Inflammatory macrophage treated with lipopolysaccharide for 1 hour (primary cell): ENCODE results near the gene COL4A1.
"Not testable (repeated sequence)": the region's sequence is repeated elsewhere in the genome, so short reads cannot be mapped to it uniquely, and the experiment has no call there.

Experiments used
- DNase-seq, 2 donors: peaks; one replicate each; pipeline ENCODE4 v3.0.0-alpha.2; 2020 to 2022

Gene COL4A1

DNA sequence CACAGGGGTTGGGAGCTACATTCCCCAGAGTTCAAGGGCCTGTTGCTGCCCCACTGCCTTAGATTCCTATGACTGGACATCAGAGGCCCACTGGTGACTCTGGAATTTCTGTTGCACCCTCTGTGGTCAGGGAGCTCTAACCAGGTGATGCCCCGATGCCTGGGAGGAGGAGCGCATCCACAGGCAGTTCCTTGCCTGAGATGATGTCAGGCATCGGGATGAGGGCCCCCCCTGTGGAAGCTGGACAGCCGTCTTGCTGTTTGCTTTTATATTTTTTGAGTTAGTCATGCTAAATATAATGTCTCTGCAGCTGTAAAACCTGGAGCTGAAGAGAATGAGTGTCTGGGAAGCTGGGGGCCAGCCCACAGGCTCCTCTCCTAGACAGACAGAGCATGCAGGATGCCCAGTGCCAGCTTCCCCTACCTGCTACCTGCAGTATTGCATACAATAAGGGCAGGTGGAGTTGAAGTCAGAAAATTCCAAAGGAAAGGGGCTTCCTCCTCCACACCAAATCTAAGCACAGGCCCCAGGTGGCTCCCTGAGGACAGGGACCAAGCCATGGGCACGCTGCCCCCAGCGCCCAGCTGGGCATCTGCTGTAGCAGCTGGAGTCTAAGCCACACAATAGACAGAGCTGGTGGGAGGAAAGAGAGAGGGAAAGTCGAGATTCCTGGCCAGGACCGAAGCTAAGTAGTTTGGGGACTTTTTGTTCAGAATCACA, 16.4 kb upstream of the COL4A1 start:
- DNase-seq: no peak

DNA sequence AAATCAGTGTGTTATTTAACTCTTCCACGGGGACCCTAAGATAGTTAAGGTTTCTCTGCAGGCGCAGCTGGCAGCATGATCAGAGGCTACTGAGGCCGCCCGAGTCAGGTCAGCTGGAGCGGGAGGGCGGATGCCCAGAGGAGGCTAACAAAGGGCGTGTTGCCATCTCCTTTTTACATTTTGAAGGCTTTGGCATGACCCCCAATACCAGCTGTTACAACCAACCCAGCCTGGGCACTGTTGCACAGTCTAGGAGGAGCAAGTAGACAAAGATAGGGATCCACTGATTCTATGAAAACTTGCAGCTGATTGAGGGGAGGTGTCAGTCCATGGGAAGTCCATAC, 15.8 kb upstream of the COL4A1 start:
- no peak for DNase-seq

DNA sequence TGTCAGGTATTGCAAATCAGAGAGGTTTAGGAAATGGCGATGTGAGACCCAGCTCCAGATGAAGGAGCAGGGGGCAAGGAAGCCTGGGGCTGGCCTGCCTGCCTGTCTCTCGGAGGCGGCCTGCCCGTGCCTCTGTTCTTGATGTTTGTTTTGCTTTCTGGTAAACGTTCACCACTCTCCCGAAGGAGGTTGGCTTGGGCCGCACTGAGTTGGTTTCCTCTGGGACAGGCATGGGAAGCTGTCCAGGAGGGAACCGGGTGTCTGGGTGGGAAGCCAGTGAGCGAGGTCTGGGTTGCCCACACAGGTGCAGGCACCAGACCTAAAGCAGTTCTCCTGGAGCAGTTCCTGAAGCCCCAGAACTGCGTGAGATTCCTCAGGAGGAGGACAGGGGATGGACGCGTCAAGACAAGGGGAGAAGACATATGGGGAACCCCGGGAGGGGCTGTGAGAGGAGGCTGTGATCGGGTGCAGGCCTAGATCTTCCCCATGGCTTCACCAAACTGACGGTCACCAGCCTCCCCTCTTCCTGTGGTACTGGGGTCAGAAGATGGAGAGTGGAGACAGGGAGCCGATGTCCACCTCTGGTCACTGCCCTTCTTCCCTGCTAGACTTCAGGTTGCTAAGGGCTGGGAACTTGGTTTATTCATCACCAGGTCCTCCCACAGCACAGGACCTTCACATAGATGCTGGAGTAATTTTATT, 15.3 kb upstream of the COL4A1 start:
- no peak for DNase-seq

DNA sequence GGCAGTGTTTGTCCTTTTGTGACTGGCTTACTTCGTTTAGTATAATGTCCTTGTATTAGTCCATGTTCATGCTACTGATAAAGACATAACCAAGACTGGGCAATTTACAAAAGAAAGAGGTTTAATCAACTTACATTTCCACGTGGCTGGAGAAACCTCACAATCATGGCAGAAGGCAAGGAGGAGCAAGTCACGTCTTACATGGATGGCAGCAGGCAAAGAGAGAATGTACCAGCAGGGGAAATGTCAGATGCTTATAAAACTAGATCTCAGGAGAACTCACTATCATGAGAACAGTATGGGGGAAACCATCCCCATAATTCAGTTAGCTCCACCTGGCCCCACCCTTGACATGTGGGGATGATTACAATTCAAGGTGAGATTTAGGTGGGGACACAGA, 14.6 kb upstream of the COL4A1 start:
- not testable (repeated sequence) for DNase-seq

DNA sequence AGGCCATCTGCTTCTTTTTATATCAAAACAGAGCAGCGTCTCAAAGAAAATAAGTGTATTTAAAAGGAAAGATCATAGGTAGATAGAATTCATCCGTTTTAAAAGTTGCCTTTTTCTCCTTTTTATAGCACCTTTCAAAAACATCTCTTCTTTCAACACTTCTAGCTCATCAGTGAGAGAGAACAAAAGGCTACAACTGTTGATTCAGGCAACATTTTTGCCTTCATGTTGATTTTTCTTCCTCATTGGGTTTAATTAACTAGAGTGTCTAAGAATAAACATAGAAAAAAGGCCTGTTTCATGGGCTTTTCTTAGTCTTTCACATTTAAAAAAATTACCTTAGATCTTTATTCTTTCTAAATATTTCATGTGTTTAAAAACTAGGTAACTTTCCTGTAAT, 13.7 kb upstream of the COL4A1 start:
- no peak for DNase-seq

DNA sequence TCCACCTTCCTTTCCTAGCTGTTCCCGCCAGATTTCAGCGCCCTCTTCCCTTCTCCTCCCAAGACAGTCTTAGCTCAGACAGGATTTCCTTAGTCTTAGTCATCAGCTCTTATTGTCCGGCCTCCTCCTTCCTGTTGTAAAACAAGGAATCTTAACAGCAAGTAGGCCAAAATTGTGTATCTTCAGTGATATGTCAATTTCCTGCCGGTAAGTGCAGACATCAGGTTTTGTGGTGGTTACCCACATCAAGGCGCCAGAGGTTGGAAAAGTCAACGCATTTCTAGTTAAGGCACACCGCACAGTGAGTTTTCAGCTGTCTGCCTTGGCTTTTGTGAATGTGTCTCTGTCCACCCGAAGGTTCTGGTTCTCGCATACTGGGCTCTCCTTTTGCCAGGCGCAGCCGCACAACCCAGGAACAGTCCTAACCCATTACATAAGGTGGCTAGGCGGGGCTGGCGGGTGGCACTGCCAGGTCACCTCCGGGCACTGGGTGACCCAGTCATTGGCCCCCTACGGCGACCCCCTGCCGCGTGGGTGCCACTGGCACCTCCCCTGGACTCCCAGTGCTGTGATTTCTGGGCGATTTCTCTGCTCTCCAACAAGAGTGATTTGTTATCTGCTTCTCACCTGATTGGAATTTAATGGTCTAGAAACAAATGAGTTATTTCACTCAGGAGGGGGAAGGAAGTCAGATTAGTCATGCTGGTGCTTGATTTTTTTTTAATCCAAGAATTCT, 13.0 kb upstream of the COL4A1 start:
- DNase-seq: no peak

DNA sequence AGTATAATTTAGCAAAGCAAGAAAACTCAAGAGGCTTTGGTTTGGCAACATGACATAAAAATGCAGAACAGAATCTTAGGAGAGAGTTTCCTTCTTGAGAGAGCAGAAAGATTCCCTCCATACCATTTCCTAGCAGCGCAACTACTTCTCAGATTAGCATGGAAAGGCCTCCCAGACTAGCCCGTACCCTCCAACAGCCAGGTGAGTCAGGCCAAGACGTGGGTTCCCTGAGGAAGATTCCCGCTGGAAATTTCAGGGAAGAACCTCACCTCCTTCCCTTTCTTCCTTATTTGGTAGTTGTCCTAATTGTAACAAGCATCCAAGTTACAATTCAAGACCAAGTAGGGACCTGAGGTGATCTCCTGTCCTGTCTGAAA, 12.4 kb upstream of the COL4A1 start:
- no peak for DNase-seq

DNA sequence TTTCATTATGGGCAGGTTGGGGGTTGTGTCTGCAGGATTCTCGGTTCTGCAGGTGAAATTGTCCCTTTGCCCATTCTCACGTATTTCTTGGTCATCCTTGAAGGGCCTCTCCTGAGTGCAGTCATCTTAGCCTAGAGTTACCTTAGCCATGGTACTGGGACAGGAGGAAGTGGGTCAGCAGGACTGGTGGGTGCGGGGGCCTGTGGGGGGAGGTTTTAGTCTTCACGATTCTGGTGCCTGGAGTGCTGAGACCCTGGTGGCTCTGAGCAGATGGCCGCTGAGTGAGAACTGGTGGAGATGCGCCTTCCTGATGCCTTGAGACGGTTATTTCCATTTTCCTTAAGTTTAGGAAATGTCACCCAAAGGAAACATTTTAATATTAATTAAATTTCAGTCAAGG, 12.0 kb upstream of the COL4A1 start:
- DNase-seq: no peak

DNA sequence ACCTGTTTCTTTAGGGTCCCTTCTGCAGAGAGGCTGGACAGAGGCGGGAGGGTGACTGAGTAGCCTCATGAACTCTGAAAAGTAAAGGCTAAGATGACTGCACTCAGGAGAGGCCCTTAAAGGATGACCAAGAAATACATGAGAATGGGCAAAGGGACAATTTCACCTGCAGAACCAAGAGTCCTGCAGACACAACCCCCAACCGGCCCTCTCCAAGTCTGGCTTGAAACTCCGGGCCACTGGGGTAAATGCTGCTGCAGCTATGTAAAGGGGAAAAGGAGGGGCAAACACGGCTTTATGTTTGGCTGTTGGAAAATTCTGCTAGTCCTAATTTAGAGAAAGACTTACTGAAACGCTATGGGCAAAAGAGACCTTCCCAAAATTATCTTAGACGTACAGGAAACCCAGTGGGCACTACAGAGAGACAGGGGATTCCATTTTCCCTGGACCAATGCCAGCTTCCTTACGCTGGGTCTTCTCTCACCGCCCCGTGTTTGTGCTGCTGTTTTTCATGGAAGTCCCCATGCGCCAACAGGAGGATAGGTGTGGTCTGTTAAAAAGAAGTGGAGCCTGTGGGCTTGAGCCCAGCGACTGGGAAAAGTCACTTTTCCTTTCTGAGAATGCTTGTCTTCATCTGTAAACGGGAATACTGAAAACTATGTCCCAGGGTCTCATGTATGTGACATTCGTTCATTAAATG, 10.7 kb upstream of the COL4A1 start:
- DNase-seq: no peak

DNA sequence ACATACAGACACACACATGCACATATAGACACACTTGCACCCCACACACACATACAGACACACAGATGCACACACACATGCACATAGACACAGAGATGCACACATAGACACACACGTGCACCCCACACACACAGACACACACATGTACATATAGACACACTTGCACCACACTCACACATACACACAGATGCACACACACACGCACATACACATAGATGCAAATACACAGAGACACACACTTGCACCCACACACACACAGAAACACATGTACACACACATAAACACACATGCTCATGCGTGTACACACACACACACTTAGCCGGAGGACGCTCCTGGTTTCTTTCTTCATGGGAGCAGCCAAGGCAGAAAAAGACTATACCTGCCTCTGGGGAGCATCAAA, 10.1 kb upstream of the COL4A1 start:
- DNase-seq: no peak

DNA sequence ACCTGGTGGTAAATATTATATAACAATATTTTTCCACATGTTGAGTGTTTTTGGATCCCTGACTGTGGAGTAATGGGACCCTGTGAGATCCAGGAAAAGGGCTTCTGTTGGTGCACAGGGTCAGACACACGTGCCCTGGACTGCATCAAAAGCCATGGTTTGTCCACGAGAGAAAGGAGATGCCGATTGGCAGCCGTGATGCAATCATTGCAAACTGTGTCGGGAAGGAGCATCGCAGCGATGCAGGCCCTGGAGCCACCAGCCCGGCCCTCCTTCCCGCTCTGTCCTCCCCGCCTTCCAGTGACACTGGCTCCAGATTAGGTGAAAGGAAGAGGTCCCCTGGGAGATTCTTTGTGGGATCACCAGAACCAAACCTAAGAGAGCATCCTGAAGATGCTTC, 9.2 kb upstream of the COL4A1 start:
- no peak for DNase-seq

DNA sequence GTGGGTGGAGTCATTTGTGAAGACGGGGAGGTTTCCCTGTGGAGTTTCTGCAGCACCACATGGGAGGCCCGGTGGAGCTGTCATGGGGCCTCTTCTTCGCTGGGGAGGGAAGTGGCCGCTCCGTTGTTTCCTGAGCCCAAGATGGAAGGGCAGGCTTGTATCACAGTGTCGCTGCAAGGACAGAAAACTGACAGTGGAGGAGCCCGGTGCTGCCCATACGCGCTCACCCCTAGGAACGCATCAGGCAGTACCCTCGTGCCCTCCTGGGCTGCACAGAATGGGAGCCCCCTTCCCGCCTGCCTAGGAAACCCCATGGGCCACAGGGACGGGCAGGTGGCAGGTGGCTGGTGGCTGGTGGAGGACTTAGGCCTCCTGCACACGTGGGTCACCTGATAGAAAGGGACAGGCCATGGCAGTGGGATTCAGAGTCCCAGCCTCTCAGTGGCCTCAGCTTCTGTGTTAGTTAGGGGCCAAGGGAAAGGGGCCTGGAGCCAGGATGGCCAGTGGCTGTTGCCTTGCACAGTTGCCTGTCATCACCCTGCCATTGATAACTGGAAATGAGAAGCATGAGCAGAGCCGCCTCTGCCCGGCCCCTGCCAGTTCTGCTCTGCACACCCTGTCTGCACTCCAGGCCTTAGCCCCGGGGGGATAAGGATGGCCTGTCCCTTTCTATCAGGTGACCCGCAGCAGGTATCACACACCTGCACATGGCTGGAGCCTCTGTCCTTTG, 7.7 kb upstream of the COL4A1 start:
- no peak for DNase-seq

DNA sequence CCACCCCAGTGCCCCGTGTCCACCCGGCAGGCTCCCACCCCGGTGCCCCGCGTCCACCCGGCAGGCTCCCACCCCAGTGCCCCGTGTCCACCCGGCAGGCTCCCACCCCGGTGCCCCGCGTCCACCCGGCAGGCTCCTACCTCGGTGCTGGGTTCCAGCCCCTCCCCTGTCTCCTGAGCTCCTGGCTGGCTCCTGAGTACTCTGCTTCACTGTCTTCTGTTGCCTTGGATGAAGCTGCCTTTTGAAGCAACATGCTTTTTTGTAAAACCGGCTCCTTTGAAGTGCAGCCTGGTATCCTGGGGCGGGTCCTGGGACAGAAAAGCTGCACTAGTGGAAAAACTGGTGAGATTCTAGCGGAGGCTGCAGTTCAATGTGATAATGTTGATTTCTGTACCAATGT, 6.8 kb upstream of the COL4A1 start:
- DNase-seq: not testable (repeated sequence)

DNA sequence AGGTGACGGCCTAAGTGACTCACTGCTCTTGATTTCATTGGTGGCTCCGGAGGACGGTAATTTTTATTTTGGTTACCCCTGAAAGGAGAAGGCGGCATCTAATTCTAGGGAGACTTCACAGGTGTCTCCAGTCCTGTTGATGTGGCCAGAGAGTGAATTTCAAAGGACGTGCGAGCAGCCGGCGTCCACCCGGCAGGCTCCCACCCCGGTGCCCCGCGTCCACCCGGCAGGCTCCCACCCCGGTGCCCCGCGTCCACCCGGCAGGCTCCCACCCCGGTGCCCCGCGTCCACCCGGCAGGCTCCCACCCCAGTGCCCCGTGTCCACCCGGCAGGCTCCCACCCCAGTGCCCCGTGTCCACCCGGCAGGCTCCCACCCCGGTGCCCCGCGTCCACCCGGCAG, 6.3 kb upstream of the COL4A1 start:
- not testable (repeated sequence) for DNase-seq

DNA sequence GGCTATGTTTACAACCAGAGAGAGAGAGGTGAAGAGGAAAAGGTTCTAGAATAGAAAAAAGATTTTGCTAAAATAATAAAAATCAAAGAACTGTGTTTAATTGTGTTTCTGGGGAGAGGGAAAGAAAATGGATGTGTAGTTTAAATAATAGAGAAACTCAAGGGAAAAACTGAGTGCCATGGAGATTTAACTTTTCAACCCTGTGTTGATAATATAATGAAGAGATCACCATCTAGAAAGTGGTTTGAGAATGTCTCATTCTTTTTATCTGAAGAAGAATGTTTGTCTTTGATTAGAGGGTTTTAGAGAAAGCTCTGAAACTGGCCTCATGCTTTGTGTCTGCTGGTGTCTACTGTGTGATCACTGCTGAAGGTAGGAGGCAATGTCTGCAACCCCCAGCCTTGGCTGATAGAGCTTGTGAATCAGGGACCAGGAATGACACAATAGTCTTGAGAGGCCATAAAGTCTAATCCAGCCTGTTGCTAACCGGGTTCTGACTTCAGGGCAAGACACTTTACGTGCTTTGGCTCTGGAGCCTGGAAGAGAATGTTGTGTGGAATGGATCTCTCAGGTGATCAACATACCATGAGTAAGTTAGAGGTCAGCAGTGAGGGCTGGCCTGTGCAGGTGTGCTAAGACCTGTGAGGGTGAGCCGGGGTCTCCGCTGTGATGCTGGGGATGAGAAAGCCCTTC, 5.5 kb upstream of the COL4A1 start:
- DNase-seq: no peak

DNA sequence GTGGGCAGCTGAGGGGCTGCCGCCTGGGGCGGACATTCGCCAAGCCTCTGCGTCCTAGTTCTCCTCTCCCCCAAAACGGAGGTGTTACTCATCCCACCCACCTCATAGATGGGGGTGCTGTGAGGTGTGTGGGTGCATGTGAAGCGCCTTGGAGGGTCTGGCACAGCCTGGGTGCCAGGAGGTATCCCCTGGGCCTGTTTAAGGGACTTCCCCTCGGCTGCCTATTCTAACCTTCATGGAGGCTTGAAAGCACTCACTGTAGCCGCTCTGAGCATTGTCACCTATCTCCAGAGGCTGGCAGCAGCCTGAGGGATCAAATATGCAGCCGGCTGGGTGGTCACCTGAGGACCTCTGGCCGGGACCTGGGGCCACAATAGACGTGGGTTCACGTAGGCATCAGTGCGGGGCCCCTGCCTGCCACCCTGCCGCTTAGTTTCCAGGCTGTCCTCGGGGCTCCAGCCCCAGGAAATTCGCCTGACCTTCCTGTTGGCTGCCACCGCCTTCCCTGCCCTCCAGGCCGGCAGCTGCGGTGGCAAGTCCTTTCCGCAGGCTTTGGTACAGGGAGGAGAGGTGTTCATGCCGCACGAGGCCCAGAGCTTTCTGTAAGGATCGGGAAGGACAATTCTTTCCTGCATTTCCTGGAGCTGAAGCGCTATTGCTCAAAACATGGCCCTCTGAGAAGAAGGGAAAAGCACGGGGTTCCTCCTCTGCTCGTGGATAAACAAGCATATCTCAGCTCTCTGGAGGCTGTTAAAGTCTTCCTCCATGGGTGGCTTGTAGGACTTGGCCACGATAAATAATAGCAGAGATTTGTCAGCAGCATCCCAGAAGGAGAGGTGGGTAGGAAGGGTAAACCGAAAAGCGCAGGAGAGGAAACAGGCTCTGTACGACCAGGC, 4.7 kb upstream of the COL4A1 start:
- no peak for DNase-seq

DNA sequence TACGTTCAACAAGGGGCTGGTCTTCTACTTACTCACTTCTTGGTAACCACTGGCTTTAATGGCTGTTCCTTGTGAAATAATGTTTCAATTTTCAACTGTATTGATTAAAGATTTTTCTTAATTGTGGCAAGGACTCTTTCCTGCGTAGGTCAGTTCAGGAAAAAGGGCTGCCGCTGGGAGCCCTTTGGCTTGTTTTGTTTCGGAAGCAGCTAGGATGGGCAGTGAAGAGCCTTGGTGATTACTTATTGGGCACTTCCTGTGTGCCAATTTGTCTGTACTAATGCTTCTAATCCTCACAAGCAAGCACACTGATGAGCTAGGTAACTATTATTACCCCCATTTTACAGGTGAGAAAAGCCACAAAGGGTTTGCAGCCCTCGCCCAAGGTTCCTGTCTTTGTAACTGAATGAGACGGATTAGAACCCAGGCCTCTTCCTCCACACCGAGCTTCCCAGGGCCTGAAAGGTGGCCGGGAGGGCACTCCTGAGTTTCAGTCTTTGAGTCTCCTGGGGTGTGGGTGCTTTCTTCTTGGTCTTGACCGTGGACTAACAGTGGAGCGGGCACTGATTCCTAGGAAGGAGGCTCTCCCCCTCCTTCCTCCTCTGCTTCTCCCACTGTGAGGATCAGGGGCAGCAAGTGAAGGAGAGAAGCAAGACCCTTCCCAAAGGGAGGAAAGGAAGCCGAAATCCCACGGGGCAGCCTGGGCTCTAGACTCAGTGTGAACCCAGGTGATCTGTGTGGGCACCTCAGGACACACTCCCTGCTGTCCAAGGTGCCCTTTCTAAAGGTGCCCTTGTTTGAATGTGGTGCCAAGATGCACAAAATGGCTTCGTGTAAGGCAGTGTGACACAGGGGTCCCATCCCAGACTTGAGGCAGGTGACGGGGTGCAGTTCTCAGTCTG, 3.8 kb upstream of the COL4A1 start:
- DNase-seq: no peak

DNA sequence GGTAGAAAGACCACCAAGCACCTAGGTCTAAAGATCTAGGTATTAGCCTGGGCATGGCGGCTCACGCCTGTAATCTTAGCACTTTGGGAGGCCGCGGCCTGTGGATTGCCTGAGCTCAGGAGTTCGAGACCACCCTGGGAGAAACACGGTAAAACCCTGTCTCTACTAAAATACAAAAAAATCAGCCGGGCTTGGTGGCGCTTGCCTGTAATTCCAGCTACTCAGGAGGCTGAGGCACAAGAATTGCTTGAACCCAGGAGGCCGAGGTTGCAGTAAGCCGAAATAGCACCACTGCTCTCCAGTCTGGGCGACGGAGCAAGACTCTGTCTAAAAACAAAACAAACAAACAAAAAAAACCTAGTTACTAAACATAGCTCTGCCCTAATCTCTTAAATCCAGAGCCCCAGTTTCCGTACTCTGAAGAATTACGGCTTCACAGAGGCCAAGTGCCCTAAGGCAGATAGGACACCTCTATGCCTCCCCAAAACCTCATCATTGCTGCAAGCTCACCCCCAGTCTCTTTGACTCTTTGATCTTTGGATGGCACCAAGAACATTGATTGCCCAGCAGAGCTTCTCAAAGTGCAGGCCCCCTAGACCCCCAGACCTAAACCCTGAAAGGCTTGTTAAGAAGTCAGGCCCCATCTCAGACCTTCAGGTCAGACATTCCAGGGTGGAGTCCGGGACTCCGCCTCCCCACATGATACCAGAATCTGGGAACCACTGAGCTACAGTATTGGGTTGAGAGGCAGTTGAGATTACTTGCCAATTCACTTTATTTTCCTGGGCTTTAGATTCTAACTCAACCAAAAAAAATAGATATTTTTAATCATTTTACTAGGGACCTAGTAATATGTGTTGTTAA, 2.9 kb upstream of the COL4A1 start:
- no peak for DNase-seq
